Stimulated activated CD8-positive, alpha-beta memory T cell treated with anti-CD3 and anti-CD28 coated beads, Interleukin-15, amount 100 ng/mL, for 4 hours (primary cell): ENCODE measurements around the gene CACNG4.
"Not testable (repeated sequence)": the region's sequence is repeated elsewhere in the genome, so short reads cannot be mapped to it uniquely, and the experiment has no call there.

Source experiments
- DNase-seq, 2 donors: peaks; one replicate each; pipeline ENCODE4 v3.0.0-alpha.2; 2020; ENCODE audit warnings: low read depth in 2 of 2

The CACNG4 gene

DNA sequence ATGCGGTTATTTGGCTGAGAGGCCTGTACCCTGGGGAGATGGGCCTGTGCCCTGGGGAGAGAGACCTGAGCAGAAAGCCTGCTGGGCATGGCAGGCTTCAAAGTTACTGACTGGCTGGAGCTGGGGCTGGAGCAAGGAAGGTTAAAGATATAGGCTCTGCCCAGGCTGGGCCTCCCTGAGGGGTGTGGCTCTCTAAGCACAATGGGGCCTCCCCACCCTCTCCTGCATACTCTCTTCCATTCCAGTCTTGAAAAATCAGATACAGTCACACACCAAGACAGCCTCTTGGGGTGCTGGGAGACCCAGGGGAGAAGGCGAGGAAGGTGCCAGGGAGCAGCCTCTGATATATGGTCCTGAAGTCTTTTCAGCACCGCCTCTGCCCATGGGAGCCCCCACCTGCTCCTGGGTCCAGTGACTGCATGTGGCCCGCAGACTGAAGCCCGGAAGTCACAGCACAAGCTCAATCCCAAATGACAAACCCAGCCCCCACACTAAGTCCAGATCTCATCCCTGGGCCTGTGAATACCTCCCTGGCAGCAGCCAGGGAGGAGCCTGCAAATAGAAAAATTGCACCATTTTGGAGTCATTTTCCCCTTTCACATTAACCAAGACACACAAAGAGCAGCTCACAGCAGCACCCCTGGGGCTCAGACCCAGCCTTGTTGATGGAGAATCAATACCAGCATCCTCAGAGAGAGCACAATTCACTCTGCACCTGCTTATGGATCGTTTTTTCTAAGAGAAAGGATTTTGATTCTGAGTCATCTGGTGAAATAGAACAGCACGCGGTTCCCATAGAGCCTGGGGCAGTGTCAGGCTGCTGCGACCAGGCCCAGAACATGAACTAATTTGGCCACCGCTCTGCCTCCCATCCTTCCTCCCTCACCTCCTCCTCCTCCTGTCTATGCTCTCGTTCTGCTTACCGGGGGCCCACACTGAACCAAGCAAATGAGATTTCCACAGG is 54.2 kb downstream of the CACNG4 start:
- no peak for DNase-seq

DNA sequence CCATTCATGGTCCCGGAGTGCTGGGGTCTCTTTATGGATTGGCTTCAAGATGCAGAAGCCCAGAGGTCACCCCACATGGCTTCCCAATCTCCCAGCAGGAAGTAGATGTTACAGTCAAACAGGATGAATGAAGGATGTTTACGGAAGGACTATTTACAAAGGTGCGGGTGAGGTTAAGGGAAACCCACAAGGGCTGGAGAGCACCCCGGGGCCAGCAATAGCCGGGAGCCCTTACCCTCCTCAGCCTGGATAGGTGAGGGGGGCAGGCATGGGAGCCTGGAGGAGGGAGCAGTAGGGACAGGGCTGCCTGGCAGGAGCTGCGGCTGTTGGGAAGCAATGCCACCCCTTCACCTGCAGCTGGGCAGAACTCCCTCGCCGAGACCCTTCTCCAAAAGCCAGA is 55.3 kb downstream of the CACNG4 start:
- DNase-seq: no peak

DNA sequence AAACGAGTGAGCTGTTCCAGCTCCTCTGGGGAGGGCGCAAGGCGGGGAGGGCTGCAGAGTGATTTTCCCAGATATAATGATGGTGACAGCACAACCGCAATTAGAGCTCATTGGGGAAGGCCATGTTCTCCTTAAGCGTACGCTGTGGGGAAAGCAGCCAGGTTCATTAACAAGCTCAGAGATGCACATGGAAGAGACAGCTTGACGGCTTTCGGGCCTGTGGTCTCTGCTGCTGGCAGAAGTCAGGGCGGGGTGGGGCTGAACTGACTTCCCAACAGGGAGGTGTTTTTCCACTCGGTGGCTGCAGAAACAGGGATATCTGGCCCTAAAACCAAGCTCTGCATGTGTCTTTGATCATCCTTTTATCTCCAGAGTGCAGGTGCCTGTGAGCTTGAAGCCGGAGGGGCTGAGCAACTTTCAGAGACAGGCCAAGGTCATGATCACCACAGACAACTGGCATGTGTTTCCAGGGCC is 55.8 kb downstream of the CACNG4 start:
- no peak for DNase-seq

DNA sequence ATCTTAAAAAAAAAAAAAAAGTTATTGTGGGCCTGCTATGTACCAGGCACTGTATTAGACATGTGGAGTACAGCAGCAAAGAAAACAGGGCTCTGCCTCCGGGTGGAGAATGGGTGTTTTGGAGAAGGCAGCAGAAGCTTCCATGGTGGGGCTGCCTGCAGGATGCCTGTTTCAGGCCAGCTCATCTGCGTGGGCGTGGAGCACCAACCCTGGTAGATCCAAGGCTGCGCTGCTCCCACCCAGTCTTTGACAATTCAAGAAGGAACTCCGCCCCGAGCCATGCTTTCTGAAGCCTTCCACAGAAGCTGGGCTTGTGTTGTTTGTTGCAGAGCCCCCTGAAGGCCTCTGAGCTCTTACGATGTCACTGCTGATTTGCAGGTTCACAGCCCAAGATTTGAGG is 56.7 kb downstream of the CACNG4 start:
- DNase-seq: no peak

DNA sequence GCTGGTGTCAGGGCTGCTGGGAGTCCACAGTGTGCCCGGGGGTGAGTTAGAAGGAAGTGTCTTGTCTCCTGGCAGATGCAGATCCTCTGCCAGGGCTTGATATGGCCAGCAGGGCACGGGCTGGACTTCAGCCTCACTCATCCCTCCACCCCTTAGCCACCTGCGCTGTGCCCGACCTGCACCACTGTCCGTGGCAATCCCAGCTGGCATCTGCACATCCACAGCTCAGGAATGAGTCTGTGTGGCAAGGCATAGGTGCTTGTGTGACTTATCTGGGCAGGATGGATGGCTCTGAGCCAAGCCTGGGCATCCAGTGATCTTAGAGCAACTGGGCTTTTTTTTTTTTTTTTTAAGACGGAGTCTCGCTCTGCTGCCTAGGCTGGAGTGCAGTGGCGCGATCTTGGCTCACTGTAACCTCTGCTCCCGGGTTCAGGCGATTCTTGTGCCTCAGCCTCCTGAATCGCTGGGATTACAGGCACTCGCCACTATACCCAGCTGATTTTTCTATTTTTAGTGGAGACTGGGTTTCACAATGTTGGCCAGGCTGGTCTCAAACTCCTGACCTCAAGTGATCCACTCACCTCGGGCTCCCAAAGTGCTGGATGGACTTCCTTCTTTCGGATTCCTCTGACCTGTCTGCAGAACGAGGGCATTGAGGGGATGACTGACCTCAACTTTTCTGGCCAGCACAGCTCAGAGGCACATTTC is 57.4 kb downstream of the CACNG4 start:
- DNase-seq: no peak

DNA sequence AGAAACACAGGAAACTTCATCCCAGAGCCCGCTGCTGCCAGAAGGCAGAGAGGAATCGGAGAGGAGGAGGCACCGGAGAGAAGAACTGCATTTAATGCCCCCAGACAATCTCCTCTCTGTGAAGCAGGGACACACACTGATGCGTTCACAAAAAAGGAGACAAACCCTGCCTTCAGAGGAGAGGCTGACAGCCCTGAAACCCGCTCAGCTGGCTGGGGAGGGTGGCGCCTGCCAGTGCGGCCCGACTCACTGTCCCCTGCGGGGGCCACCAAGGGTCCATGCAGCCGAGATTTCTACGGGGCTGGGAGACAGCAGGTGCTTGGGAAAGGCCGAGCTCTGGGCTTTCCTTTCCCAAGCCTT is 57.9 kb downstream of the CACNG4 start:
- DNase-seq: no peak

DNA sequence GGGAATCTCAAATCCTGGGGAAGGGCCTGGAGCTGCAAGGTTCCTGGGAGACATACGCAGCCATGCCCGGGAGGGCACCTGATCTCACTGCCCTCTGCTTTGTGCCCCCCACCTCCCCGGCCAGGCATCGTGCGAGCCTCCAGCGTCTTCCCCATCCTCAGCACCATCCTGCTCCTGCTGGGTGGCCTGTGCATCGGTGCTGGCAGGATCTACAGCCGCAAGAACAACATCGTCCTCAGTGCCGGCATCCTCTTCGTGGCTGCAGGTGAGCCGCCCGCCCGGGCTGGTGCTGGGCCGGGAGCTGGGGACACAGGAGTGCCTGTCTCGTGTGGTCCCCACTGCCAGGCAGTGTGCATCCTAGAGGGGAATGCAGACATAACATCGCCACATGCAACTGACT is 60.2 kb downstream of the CACNG4 start:
- no peak for DNase-seq

DNA sequence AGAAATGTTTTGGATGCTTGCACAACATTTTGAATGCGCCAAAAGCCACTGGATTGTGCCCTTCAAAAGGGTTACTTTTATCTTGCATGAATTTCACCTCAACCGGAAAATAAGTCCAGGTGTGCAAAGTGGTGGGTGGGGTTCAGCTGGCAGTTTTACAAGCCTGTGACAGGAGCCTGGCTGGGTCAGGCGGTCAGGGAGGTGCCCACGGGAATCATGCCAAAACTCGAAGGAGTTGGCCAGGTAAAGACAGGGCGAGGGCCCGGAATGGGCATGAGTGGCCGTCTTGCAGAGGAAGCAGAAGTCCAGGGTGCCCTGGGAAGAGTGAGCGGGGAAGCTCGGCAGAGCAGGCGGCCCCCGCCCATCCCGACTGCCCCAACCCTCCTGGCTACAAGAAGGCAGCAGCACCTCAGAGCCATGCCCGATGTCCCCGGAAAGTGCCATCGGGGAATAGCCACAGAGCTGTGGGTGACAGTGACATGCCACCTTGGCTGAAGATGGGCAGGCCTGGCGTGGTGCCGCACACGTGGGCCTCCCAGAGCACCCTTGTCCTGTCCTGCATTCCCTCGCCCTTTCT is 60.8 kb downstream of the CACNG4 start:
- DNase-seq: no peak

DNA sequence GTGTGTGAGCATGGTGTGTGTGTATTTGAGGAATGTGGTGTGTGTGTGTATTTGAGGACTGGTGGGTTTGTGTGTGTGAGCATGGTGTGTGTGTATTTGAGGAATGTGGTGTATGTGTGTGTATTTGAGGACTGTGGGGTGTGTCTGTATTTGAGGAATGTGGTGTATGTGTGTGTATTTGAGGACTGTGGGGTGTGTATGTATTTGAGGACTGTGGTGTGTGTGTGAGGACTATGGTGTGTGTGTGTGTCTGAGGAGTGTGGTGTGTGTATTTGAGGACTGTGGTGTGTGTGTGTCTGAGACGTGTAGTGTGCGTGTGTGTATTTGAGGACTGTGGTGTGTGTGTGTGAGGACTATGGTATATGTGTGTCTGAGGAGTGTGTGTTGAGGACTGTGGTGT is 61.8 kb downstream of the CACNG4 start:
- no peak for DNase-seq

DNA sequence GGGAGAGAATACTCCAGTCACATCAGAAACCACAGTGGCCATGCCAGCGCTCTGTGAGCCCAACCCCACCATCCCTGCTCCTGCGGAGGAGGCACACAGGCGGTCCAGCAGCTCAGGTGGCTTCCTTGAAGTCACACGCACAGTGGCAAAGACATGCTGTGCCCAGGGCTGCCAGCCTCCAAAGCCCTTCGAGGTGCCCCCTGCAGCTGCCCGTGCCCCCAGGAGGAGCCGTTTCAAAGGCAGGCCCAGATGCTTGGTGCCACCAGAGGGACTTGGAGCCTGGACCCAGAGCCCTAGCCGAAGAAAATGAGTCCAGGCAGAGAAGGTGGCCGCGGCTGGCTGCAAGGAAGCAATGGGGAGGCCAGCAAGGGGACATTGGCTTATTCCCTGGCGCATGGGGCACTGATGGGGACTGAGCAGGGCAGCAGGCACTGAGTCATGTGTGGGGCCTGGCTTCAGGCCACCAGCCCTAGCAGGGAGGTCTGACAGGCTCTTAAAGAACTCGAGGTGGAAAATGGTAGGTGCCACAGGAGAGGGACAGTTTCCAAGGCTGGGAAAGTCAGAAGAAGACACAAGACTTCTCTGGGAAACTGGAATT is 62.6 kb downstream of the CACNG4 start:
- no peak for DNase-seq

DNA sequence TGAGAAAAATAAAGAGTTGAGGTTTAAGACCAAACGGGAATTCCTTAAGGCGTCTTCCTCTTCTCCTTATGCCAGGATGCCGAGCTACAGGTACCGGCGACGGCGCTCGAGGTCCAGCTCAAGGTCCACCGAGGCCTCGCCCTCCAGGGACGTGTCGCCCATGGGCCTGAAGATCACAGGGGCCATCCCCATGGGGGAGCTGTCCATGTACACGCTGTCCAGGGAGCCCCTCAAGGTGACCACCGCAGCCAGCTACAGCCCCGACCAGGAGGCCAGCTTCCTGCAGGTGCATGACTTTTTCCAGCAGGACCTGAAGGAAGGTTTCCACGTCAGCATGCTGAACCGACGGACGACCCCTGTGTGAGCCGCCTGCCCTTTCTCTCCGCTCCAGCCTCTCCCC is 66.1 kb downstream of the CACNG4 start:
- DNase-seq: no peak

DNA sequence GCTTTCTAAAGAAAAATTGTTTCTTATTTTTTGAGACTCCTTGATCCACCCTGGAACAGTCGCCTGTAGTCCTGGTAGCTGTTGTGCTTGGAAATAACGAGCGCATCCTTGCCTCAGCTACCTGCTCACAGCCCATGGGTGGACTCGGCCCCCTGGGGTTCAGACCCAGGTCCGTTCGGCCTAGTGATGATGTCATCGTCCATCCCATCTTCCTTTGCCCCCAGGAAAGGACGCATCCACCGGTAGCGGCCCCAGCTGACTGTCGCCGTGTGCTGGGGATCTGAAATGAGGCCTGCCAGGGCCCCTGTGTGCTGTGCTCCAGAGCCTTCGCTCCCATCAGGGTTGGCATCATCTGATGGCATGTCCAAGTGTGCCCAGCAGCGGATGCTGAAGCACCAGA is 67.9 kb downstream of the CACNG4 start:
- no peak for DNase-seq

DNA sequence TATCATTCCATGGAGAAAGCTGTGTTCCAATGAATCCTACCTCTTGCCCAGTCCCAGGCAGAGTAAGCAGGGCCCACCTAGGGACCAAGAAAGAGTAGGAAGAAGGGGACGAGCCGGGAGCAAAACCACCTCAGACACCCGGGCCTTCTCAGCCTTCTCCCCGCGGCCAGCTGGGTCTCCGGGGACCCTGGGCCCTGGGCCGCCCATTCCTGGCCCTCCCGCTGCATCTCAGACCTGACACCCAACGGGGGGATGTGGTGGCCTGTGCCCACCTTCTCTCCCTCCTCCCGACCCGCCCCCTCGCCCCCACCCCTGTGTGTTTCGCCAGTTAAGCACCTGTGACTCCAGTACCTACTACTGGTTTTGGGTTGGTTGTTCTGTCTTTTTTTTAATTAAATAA is 68.5 kb downstream of the CACNG4 start:
- no peak for DNase-seq

DNA sequence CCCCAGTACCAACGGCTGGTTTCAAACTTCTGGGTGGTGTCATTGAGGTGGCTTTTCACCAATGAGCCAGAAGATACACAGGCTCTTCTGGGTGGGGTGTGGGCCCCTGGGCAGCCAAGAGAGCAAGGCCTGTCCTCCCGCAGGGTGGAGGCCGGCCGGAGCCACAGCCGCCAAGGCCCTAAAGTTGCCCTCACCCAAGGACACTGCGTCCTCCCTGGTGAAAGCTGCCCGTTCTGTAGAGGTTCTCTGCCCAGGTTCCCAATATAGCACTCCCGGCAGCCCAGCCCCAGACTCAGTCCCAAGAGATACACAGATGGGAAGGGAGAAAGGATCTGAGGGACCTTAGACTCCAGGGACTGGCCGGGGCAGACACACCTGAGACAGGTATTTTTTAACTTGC is 69.1 kb downstream of the CACNG4 start:
- DNase-seq: no peak

DNA sequence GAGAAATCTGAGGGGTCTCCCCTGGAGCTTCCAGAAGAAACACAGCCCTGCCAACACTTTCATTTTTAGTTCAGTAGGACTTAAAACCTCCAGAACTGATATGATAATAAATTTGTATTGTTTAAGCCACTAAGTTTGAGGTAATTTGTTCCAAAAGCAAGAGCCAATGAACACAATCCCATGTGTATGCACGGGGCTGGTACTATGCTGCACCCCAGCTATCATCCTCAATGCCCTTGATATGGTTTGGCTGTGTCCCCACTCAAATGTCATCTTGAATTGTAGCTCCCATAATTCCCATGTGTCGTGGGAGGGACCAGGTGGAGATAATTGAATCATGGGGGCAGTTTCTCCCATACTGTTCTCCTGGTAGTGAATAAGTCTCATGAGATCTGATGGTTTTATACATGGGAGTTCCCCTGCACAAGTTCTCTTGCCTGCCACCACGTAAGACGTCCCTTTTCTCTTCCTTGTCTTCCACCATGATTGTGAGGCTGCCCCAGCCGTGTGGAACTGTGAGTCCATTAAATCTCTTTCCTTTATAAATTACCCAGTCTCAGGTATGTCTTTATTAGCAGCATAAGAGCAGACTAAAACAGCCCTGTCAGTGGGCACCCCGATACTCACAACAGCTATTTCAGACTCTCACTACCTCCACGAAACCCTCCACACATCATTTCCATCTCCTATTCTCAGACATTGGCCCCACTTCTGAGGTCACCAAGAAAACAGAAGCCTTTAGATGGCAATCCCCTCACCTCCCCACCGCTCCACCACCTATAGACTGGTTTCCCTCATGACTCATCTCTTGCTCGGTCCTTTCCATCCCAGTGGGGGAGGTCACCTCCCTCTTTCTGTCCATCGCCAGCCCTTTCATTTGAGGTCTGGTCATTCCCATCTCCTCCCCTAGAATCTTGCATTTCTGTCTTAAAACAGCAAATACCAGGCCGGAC is 70.9 kb downstream of the CACNG4 start:
- no peak for DNase-seq

DNA sequence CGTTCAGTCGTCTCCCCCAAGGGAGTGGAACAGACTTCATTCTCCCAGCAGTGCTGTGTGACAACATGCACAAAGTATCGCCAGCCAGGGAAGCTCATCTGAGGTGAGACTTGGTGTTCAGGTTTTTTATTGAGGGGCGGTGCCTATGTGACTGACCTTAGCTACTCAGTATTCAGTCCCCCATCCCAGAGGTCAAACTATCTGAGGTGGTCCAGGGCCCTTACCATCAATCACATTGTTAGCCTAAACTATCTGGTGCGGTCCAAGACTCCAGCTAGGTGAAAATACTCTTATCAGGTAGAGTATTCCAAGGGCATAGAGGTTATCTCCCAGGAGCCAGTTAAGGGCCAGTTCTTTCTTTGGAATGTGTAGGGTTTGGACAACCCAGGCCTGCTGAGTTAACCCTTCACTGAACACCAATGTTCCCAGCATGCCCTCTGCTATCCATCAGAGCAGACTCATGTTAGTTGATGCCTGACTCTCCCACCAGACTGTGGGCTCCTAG is 74.4 kb downstream of the CACNG4 start:
- no peak for DNase-seq

DNA sequence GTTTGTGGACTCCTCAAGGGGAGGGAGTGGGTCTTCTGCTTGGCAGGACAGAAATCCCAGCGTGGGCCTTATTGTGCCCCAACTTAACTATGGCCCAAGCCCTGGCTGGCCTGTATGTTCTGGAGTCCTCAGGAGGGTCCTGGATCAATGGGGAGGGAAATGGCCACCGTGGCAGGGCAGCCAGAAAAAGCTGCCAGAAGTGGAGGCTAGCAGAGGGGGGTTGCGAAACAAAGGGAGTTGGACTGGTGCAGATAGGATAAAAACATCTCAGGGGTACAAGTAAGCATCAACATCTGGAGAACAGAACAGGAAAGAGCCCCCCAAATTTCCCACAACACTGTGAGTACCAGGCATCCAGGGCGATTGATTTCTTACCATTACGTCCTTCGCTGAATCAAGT is 76.1 kb downstream of the CACNG4 start:
- DNase-seq: no peak

DNA sequence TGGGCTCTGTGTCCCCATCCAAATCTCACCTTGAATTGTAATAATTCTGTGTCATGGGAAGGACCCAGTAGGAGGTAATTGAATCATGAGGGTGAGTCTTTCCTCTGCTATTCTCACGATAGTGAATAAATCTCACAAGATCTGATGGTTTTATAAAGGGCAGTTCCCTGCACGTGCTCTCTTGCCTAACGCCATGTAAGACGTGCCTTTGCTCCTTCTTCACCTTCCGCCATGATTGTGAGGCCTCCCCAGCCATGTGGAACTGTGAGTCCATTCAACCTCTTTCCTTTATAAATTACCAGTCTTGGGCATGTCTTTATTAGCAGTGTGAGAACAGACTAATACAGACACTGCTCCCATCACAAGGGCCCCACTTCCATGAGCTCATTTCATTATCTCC is 76.6 kb downstream of the CACNG4 start:
- DNase-seq: not testable (repeated sequence)

DNA sequence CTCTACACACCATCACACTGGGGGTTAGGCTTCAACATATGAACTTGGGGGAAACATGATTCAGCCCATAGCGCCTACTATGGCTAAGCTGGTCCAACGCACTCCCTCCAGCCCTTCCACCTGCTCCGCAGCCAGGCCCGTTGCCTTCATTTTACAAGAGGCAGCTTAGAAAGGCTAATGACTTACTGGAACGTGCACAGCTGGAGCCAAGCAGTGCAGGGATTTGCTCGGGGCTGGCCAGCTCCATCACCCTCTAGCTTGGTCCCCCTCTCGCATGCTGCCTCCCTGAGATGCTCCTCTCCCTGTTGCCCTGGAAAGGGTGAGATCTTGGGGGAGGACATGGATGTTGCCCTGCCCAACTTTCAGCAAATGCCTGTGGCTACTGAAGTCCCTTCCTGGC is 77.0 kb downstream of the CACNG4 start:
- DNase-seq: no peak

DNA sequence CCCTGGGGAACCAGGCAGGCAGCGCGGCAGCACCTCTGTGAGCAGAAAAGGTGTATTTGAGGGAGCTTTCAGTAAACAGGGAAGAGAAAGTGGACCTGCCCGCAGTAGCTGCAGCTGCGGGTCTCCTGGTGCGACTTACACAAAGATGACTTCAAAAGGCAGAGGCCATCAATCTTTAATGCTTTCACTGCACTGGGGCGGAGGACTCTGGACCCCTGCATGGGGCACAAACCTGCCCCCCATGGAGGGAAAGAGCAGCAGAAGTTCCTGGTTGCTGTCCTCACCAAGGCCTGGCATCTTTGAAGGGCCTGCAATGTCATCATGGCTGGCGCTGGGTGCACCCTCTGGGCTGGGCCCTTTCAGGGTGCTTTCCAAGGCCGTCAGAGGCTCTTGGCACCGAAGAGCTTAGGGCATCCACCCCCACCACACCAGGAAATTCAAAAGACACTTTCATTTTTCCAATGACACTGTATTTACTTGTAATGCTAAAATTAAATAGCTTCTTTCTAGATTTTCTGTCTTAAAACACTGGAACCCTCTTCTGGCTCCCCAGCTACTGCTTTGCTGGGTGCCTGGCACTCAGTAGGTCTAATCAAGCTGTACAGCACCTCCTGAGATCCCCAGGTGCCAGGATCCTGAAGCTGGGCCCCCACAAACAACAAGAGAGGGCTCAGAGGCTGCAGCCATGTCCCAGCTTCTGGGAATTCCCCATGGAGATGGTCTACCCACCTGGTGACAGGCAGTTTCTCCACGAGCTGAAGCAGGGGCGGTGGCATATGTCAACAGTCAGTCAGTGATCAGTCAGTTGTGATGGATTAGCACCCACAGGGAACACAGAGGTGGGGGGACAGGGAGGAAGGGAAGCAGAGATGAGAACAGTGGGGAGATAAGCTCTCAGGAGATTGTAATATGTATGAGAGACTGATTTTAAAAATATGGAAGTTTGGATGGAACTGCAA is 77.7 kb downstream of the CACNG4 start:
- no peak for DNase-seq
